ENCODE results near the gene DICER1.

Gene DICER1

GRCh38 chr14:95132760-95133159, 24.6 kb downstream of the DICER1 start:
- no peak overlapping the region for H3K4me3 ChIP-seq (IDR thresholded peaks at IDR 0.05; ENCODE audit: insufficient read depth, low read depth, low read length)
- no peak overlapping the region for H3K27ac ChIP-seq
- H3K27me3 ChIP-seq (ENCODE audit: insufficient read depth, low read depth): no peaks in the 10 kb centered on the region
- TF ChIP-seq CTCF (conservative IDR thresholded peaks at IDR 0.05; ENCODE audit: low read depth, low read length): no peak
- H3K9ac ChIP-seq: no peak overlapping the region
- no peaks in the 10 kb centered on the region for H3K36me3 ChIP-seq (ENCODE audit: insufficient read depth)
- H3K79me2 ChIP-seq (ENCODE audit: insufficient read depth, low read depth): no peaks in the 10 kb centered on the region
- H3K4me2 ChIP-seq: no peak overlapping the region
- no peak overlapping the region for H2AFZ ChIP-seq (ENCODE audit: low read depth)
- H4K20me1 ChIP-seq (ENCODE audit: insufficient read depth): no peaks in the 10 kb centered on the region
- peaks cover 27% of the 10 kb centered on the region for H3K4me1 ChIP-seq (ENCODE audit: low read depth, poor library complexity, severe bottlenecking)

GRCh38 chr14:95130549-95130948, 26.8 kb downstream of the DICER1 start:
- Histone ChIP-seq H3K27ac (no peak overlapping the region), H3K27me3 (ENCODE audit: insufficient read depth, low read depth) (no peaks in the 10 kb centered on the region), H3K9ac (no peak overlapping the region), H2AFZ (ENCODE audit: low read depth) (no peak overlapping the region), H3K4me3 (IDR thresholded peaks at IDR 0.05; ENCODE audit: insufficient read depth, low read depth, low read length) (no peak overlapping the region), H3K4me2 (no peak overlapping the region), H3K36me3 (ENCODE audit: insufficient read depth) (no peaks in the 10 kb centered on the region), H3K79me2 (ENCODE audit: insufficient read depth, low read depth) (no peaks in the 10 kb centered on the region), H4K20me1 (ENCODE audit: insufficient read depth) (no peaks in the 10 kb centered on the region), H3K4me1 (ENCODE audit: low read depth, poor library complexity, severe bottlenecking) (peaks cover 35% of the 10 kb centered on the region)
- no peak for TF ChIP-seq CTCF (conservative IDR thresholded peaks at IDR 0.05; ENCODE audit: low read depth, low read length)

GRCh38 chr14:95128140-95128539, 29.2 kb downstream of the DICER1 start:
- Histone ChIP-seq H2AFZ (ENCODE audit: low read depth) (no peak overlapping the region), H3K9ac (no peak overlapping the region), H3K79me2 (ENCODE audit: insufficient read depth, low read depth) (no peaks in the 10 kb centered on the region), H3K36me3 (ENCODE audit: insufficient read depth) (no peaks in the 10 kb centered on the region), H3K4me1 (ENCODE audit: low read depth, poor library complexity, severe bottlenecking) (peaks cover 23% of the 10 kb centered on the region), H3K27me3 (ENCODE audit: insufficient read depth, low read depth) (no peaks in the 10 kb centered on the region), H3K4me3 (IDR thresholded peaks at IDR 0.05; ENCODE audit: insufficient read depth, low read depth, low read length) (no peak overlapping the region), H4K20me1 (ENCODE audit: insufficient read depth) (no peaks in the 10 kb centered on the region), H3K27ac (no peak overlapping the region), H3K4me2 (no peak overlapping the region)
- TF ChIP-seq CTCF (conservative IDR thresholded peaks at IDR 0.05; ENCODE audit: low read depth, low read length): no peak

GRCh38 chr14:95127531-95127911, 29.8 kb downstream of the DICER1 start:
- H3K9ac ChIP-seq: no peak overlapping the region
- no peak overlapping the region for H3K4me2 ChIP-seq
- no peaks in the 10 kb centered on the region for H3K36me3 ChIP-seq (ENCODE audit: insufficient read depth)
- no peak overlapping the region for H3K27ac ChIP-seq
- TF ChIP-seq CTCF (conservative IDR thresholded peaks at IDR 0.05; ENCODE audit: low read depth, low read length): no peak
- H4K20me1 ChIP-seq (ENCODE audit: insufficient read depth): no peaks in the 10 kb centered on the region
- no peaks in the 10 kb centered on the region for H3K79me2 ChIP-seq (ENCODE audit: insufficient read depth, low read depth)
- no peak overlapping the region for H3K4me3 ChIP-seq (IDR thresholded peaks at IDR 0.05; ENCODE audit: insufficient read depth, low read depth, low read length)
- H2AFZ ChIP-seq (ENCODE audit: low read depth): no peak overlapping the region
- H3K4me1 ChIP-seq (ENCODE audit: low read depth, poor library complexity, severe bottlenecking): peaks cover 23% of the 10 kb centered on the region
- no peaks in the 10 kb centered on the region for H3K27me3 ChIP-seq (ENCODE audit: insufficient read depth, low read depth)

All from KMS-11 (cell line).